ENCODE measurements around the gene NEK6.
A peak's percentile ranks its signal among the peaks of the same experiment; 100 is the strongest.

The NEK6 gene

GRCh38 chr9:124375726-124376125 is 118.0 kb downstream of the NEK6 start:
- no peaks in the 10 kb centered on the region for H3K27me3 ChIP-seq (ENCODE audit: insufficient read depth, poor library complexity, severe bottlenecking)
- H3K4me3 ChIP-seq (replicated peaks; ENCODE audit: insufficient read depth, low read length), result no peak overlapping the region
- no peak for DNase-seq (ENCODE audit: low read depth in 1 of 2, low spot score in 1 of 2)
- no peak overlapping the region; the same call in 1 of the 2 replicates for H3K27ac ChIP-seq (replicated peaks)
- TF ChIP-seq, protein P1, sequence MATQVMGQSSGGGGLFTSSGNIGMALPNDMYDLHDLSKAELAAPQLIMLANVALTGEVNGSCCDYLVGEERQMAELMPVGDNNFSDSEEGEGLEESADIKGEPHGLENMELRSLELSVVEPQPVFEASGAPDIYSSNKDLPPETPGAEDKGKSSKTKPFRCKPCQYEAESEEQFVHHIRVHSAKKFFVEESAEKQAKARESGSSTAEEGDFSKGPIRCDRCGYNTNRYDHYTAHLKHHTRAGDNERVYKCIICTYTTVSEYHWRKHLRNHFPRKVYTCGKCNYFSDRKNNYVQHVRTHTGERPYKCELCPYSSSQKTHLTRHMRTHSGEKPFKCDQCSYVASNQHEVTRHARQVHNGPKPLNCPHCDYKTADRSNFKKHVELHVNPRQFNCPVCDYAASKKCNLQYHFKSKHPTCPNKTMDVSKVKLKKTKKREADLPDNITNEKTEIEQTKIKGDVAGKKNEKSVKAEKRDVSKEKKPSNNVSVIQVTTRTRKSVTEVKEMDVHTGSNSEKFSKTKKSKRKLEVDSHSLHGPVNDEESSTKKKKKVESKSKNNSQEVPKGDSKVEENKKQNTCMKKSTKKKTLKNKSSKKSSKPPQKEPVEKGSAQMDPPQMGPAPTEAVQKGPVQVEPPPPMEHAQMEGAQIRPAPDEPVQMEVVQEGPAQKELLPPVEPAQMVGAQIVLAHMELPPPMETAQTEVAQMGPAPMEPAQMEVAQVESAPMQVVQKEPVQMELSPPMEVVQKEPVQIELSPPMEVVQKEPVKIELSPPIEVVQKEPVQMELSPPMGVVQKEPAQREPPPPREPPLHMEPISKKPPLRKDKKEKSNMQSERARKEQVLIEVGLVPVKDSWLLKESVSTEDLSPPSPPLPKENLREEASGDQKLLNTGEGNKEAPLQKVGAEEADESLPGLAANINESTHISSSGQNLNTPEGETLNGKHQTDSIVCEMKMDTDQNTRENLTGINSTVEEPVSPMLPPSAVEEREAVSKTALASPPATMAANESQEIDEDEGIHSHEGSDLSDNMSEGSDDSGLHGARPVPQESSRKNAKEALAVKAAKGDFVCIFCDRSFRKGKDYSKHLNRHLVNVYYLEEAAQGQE (IDR thresholded peaks at IDR 0.05; ENCODE audit: insufficient replicate concordance, low read depth), result no peak
- TF ChIP-seq GABPA (IDR thresholded peaks at IDR 0.05; ENCODE audit: low read depth) (no peak), CTCF (IDR thresholded peaks at IDR 0.05; ENCODE audit: insufficient read depth, low read length) (no peak), SPI1 (IDR thresholded peaks at IDR 0.05; ENCODE audit: borderline replicate concordance, low read depth) (no peak), POLR2AphosphoS5 (IDR thresholded peaks at IDR 0.05; ENCODE audit: low read depth) (no peak)

- DNase-seq (ENCODE audit: low read depth in 1 of 2, low spot score in 1 of 2), result no peak
- TF ChIP-seq CTCF (IDR thresholded peaks at IDR 0.05; ENCODE audit: insufficient read depth, low read length) (no peak), SPI1 (IDR thresholded peaks at IDR 0.05; ENCODE audit: borderline replicate concordance, low read depth) (peak; percentile 13; the same call in 1 of the 2 replicates)
- Histone ChIP-seq H3K27me3 (ENCODE audit: insufficient read depth, poor library complexity, severe bottlenecking) (no peaks in the 10 kb centered on the region), H3K4me3 (replicated peaks; ENCODE audit: insufficient read depth, low read length) (no peak overlapping the region), H3K27ac (replicated peaks) (peak overlapping the region; percentile 98; the same call in 1 of the 2 replicates)
Observed at GRCh38 chr9:124376329-124376728, 118.6 kb downstream of the NEK6 start.

DNA sequence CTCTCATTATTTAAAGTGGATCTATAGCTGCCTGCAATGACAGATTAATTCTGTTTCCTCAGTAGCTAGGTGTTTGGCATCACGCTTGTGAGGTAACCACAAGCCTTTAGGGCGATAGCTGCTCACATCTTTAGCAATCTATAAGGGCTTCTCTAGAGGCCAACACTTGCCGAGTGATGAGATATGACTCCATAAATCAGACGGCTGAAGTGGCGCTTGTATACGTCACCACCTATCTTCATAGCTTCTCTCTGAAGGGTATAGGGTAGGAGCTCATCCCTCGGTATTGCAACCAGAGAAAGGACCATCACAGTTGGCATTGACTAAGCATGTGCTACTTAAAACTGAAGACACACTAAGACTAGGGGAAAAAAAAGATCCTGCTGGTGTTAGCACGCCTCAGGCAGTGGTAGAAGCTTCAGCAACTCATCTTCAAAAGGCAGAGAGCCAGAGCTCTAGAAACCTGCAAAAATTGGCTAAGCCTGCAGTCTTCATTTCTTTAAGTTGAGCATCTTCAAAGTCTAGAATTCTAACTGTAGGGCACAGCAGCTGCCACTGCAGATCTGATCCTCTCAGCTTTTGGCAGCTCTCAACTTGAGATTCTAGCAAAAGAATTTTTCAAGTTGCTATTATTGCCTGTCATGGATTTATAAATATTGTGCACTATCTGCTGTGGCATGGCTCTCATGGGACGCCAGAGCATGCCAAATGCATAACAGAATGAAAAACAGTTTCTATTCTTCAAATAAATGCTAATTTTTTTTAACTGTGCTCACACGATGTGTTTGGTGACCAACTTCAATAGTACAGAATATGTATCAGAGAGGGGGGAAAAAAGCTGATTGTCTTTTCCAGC is 120.0 kb downstream of the NEK6 start:
- Histone ChIP-seq H3K27me3 (ENCODE audit: insufficient read depth, poor library complexity, severe bottlenecking) (no peaks in the 10 kb centered on the region), H3K27ac (replicated peaks) (peak overlapping the region; percentile 98), H3K4me3 (replicated peaks; ENCODE audit: insufficient read depth, low read length) (no peak overlapping the region)
- DNase-seq (ENCODE audit: low read depth in 1 of 2, low spot score in 1 of 2), result no peak
- TF ChIP-seq GABPA (IDR thresholded peaks at IDR 0.05; ENCODE audit: low read depth) (no peak), CTCF (IDR thresholded peaks at IDR 0.05; ENCODE audit: insufficient read depth, low read length) (no peak), POLR2AphosphoS5 (IDR thresholded peaks at IDR 0.05; ENCODE audit: low read depth) (no peak)
- TF ChIP-seq, protein P1 (IDR thresholded peaks at IDR 0.05; ENCODE audit: insufficient replicate concordance, low read depth), result no peak
